Ishikawa (cell line): ENCODE results near the gene RMRP.
A peak's percentile ranks its signal among the peaks of the same experiment; 100 is the strongest.

Experiments
- CEBPB ChIP-seq: IDR thresholded peaks from 2 replicates; pipeline ENCODE4 v1.6.1; 2012
- CREB1 ChIP-seq: IDR thresholded peaks from 2 replicates; pipeline ENCODE4 v1.6.1; 2012; ENCODE audit warnings: low read depth
- EGR1 ChIP-seq: IDR thresholded peaks from 2 replicates; pipeline ENCODE4 v1.6.1; 2012
- EP300 ChIP-seq: IDR thresholded peaks from 2 replicates; pipeline ENCODE4 v1.6.1; 2012; ENCODE audit warnings: borderline replicate concordance
- FOXM1 ChIP-seq: IDR thresholded peaks from 2 replicates; pipeline ENCODE4 v1.6.1; 2012; ENCODE audit warnings: low read depth, borderline replicate concordance
- NFIC ChIP-seq: IDR thresholded peaks from 2 replicates; pipeline ENCODE4 v1.6.1; 2012
- RAD21 ChIP-seq: IDR thresholded peaks from 2 replicates; pipeline ENCODE4 v1.6.1; 2012; ENCODE audit warnings: low read depth
- TAF1 ChIP-seq: IDR thresholded peaks from 2 replicates; pipeline ENCODE4 v1.6.1; 2012; ENCODE audit warnings: low read depth, mild to moderate bottlenecking
- TCF12 ChIP-seq: IDR thresholded peaks from 2 replicates; pipeline ENCODE4 v1.6.1; 2012; ENCODE audit warnings: low read depth
- TEAD4 ChIP-seq: IDR thresholded peaks from 2 replicates; pipeline ENCODE4 v1.6.1; 2012
- YY1 ChIP-seq: IDR thresholded peaks from 2 replicates; pipeline ENCODE4 v1.6.1; 2012; ENCODE audit warnings: low read depth
- ZBTB7A ChIP-seq: IDR thresholded peaks from 2 replicates; pipeline ENCODE4 v1.6.1; 2012; ENCODE audit warnings: low read depth
- TF ChIP-seq, protein P1 (sequence below): IDR thresholded peaks from 2 replicates; pipeline ENCODE4 v1.6.1; 2012; ENCODE audit warnings: low read depth, mild to moderate bottlenecking
- TF ChIP-seq, protein P2 (sequence below): IDR thresholded peaks from 2 replicates; pipeline ENCODE4 v1.6.1; 2012
- TF ChIP-seq, protein P3 (sequence below): IDR thresholded peaks from 2 replicates; pipeline ENCODE4 v1.6.1; 2012

RMRP gene

DNA sequence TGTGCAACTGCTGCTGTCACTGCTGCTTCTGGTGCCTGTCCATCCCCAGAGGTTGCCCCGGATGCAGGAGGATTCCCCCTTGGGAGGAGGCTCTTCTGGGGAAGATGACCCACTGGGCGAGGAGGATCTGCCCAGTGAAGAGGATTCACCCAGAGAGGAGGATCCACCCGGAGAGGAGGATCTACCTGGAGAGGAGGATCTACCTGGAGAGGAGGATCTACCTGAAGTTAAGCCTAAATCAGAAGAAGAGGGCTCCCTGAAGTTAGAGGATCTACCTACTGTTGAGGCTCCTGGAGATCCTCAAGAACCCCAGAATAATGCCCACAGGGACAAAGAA, 16.2 kb upstream of the RMRP start:
- no peak for TF ChIP-seq TAF1
- TF ChIP-seq RAD21, result no peak
- TF ChIP-seq FOXM1, result no peak
- TF ChIP-seq TEAD4, result no peak
- no peak for TF ChIP-seq ZBTB7A
- TF ChIP-seq, protein P1, sequence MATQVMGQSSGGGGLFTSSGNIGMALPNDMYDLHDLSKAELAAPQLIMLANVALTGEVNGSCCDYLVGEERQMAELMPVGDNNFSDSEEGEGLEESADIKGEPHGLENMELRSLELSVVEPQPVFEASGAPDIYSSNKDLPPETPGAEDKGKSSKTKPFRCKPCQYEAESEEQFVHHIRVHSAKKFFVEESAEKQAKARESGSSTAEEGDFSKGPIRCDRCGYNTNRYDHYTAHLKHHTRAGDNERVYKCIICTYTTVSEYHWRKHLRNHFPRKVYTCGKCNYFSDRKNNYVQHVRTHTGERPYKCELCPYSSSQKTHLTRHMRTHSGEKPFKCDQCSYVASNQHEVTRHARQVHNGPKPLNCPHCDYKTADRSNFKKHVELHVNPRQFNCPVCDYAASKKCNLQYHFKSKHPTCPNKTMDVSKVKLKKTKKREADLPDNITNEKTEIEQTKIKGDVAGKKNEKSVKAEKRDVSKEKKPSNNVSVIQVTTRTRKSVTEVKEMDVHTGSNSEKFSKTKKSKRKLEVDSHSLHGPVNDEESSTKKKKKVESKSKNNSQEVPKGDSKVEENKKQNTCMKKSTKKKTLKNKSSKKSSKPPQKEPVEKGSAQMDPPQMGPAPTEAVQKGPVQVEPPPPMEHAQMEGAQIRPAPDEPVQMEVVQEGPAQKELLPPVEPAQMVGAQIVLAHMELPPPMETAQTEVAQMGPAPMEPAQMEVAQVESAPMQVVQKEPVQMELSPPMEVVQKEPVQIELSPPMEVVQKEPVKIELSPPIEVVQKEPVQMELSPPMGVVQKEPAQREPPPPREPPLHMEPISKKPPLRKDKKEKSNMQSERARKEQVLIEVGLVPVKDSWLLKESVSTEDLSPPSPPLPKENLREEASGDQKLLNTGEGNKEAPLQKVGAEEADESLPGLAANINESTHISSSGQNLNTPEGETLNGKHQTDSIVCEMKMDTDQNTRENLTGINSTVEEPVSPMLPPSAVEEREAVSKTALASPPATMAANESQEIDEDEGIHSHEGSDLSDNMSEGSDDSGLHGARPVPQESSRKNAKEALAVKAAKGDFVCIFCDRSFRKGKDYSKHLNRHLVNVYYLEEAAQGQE, result no peak
- TF ChIP-seq YY1, result no peak
- no peak for TF ChIP-seq CREB1
- no peak for TF ChIP-seq NFIC
- no peak for TF ChIP-seq EGR1
- TF ChIP-seq CEBPB, result no peak

DNA sequence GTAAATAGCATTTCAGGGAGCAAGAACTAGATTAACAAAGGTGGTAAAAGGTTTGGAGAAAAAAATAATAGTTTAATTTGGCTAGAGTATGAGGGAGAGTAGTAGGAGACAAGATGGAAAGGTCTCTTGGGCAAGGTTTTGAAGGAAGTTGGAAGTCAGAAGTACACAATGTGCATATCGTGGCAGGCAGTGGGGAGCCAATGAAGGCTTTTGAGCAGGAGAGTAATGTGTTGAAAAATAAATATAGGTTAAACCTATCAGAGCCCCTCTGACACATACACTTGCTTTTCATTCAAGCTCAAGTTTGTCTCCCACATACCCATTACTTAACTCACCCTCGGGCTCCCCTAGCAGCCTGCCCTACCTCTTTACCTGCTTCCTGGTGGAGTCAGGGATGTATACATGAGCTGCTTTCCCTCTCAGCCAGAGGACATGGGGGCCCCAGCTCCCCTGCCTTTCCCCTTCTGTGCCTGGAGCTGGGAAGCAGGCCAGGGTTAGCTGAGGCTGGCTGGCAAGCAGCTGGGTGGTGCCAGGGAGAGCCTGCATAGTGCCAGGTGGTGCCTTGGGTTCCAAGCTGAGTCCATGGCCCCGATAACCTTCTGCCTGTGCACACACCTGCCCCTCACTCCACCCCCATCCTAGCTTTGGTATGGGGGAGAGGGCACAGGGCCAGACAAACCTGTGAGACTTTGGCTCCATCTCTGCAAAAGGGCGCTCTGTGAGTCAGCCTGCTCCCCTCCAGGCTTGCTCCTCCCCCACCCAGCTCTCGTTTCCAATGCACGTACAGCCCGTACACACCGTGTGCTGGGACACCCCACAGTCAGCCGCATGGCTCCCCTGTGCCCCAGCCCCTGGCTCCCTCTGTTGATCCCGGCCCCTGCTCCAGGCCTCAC, 15.6 kb upstream of the RMRP start, which contains the start of gene CA9:
CA9 (plus strand) TSS at position 797 of the 893 bp plus-strand sequence; CDS start at position 829, 32 bp downstream.
- TF ChIP-seq NFIC, result no peak
- no peak for TF ChIP-seq TCF12
- no peak for TF ChIP-seq CEBPB
- no peak for TF ChIP-seq RAD21
- TF ChIP-seq, protein P2, sequence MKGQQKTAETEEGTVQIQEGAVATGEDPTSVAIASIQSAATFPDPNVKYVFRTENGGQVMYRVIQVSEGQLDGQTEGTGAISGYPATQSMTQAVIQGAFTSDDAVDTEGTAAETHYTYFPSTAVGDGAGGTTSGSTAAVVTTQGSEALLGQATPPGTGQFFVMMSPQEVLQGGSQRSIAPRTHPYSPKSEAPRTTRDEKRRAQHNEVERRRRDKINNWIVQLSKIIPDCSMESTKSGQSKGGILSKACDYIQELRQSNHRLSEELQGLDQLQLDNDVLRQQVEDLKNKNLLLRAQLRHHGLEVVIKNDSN, result no peak
- no peak for TF ChIP-seq FOXM1
- TF ChIP-seq, protein P3, sequence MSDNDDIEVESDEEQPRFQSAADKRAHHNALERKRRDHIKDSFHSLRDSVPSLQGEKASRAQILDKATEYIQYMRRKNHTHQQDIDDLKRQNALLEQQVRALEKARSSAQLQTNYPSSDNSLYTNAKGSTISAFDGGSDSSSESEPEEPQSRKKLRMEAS, result no peak
- no peak for TF ChIP-seq ZBTB7A
- no peak for TF ChIP-seq TAF1
- TF ChIP-seq EP300, result no peak
- TF ChIP-seq YY1, result no peak
- TF ChIP-seq EGR1, result no peak
- TF ChIP-seq, protein P1, result no peak
- TF ChIP-seq TEAD4, result no peak
- no peak for TF ChIP-seq CREB1

DNA sequence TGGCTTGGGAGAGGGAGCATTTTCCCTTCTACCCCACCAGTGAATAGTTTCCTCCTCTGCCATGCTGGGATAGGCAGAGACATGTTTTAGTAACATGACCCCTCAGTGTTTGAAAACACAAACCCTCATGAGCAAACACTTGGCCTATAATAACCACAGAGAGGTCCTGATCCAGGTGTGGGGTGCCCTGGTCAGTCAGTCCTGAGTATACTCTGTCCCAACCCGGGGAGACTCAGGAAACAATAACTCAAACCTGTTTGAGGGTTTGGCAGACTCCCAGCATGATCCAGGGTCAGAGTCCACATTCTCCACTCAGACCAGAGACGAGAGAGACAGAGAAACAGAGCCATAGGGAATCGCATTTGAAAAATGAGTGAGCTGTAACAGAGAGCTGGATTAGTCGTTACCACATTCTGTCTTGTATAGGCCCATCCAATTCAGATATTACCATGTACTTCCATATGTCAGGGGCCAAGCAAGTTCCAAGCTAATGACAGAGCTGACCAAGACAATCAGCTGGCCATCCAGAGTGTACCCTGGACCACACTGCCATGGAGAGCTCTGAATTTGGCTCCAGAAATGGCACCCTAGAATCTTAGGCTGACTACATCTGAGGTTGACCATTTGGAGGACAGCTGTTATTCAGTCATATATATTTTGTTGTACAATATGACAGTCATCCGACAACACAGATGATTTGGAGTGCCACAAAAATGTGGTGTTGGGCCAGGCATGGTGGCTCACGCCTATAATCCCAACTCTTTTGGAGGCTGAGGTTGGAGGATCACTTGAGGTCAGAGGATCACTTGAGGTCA, 11.7 kb upstream of the RMRP start:
- TF ChIP-seq TAF1 (no peak), EGR1 (no peak), RAD21 (no peak), YY1 (no peak), TEAD4 (peak; percentile 50), CEBPB (no peak), CREB1 (no peak), NFIC (peak; percentile 65), EP300 (peak; percentile 12; the same call in 1 of the 2 replicates), ZBTB7A (no peak), TCF12 (peak; percentile 79)
- TF ChIP-seq, protein P2, result no peak
- TF ChIP-seq, protein P3, result no peak

DNA sequence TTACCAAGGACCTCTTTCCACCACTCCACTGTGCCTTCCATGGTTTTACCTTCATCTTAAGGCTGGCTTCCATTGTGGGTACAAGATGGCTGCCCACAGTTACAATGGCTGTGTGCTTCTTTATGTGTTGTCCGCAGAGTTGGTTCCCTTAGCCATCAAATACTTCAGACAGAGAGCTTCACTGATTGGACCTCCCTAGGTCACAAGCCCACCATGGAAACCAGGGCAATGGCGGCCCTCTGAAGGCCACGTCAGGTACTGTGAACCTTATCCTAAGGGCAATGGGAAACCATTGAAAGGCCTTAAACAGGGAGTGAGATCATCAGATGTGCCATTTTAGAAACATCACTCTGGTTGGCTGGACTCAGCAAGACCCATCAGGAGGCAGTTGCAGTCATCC, 10.1 kb upstream of the RMRP start:
- no peak for TF ChIP-seq EGR1
- TF ChIP-seq CEBPB, result no peak
- TF ChIP-seq EP300, result no peak
- TF ChIP-seq, protein P1, result no peak
- TF ChIP-seq TCF12, result no peak
- TF ChIP-seq RAD21, result no peak
- TF ChIP-seq, protein P3, result no peak
- TF ChIP-seq, protein P2, result no peak
- TF ChIP-seq YY1, result no peak
- no peak for TF ChIP-seq NFIC
- TF ChIP-seq ZBTB7A, result no peak
- no peak for TF ChIP-seq FOXM1
- no peak for TF ChIP-seq TEAD4
- TF ChIP-seq TAF1, result no peak
- TF ChIP-seq CREB1, result no peak
